ENCODE measurements around the gene POLA2. TPM values are rescaled to one million over a fixed set of nuclear protein-coding genes. Genes with fewer than 3 reads are reported as not detected.
A peak's percentile ranks its signal among the peaks of the same experiment; 100 is the strongest.

The POLA2 gene
- polyA plus RNA-seq (2013, experiment 1 of 2), result 26.9 TPM
- 25.7 TPM for polyA plus RNA-seq (2013, experiment 2 of 2)

- Histone ChIP-seq H3K4me1 (ENCODE audit: control insufficient read depth, insufficient read depth, low read length, poor library complexity, severe bottlenecking) (peaks cover 5% of the 10 kb centered on the region), H3K4me3 (ENCODE audit: extremely low read depth, insufficient read depth, low read length, poor library complexity, severe bottlenecking) (peak within 1 kb of the TSS; percentile 86), H3K36me3 (ENCODE audit: control insufficient read depth, insufficient read depth, low read length) (peaks cover 23% of the 10 kb centered on the region), H3K9me3 (ENCODE audit: control insufficient read depth, low read length) (no peaks in the 10 kb centered on the region), H3K27ac (ENCODE audit: low read depth, low read length, severe bottlenecking) (peak within 1 kb of the TSS; percentile 79)
- 1 to 2% methylated on average over 41 to 52 of the region's 66 CpGs for WGBS, 2 experiments (ENCODE audit: insufficient coverage in 2 of 2)
Measured at GRCh38 chr11:65261591-65262380, at the start of gene POLA2. TSS of gene POLA2 (plus strand) at chr11:65261962. CDS start at chr11:65262293, 331 bp downstream.

GRCh38 chr11:65212226-65212801 is 49.4 kb upstream of the POLA2 start:
- 75% methylated on average over 9 to 11 of the region's 13 CpGs for WGBS, 2 experiments (ENCODE audit: insufficient coverage in 2 of 2)
- peaks cover 51% of the 10 kb centered on the region for H3K36me3 ChIP-seq (ENCODE audit: control insufficient read depth, insufficient read depth, low read length)
- H3K4me3 ChIP-seq (ENCODE audit: extremely low read depth, insufficient read depth, low read length, poor library complexity, severe bottlenecking), result no peak overlapping the region
- peaks cover 11% of the 10 kb centered on the region for H3K4me1 ChIP-seq (ENCODE audit: control insufficient read depth, insufficient read depth, low read length, poor library complexity, severe bottlenecking)
- H3K9me3 ChIP-seq (ENCODE audit: control insufficient read depth, low read length), result no peaks in the 10 kb centered on the region
- H3K27ac ChIP-seq (ENCODE audit: low read depth, low read length, severe bottlenecking), result no peak overlapping the region

GRCh38 chr11:65213322-65214211 is 48.2 kb upstream of the POLA2 start:
- H3K27ac ChIP-seq (ENCODE audit: low read depth, low read length, severe bottlenecking), result no peak overlapping the region
- 70 to 75% methylated on average over 21 to 25 of the region's 26 CpGs for WGBS, 2 experiments (ENCODE audit: insufficient coverage in 2 of 2)

GRCh38 chr11:65214212-65214845 is 47.4 kb upstream of the POLA2 start:
- H3K4me1 ChIP-seq (ENCODE audit: control insufficient read depth, insufficient read depth, low read length, poor library complexity, severe bottlenecking), result peaks cover 11% of the 10 kb centered on the region
- peaks cover 31% of the 10 kb centered on the region for H3K36me3 ChIP-seq (ENCODE audit: control insufficient read depth, insufficient read depth, low read length)
- no peak overlapping the region for H3K27ac ChIP-seq (ENCODE audit: low read depth, low read length, severe bottlenecking)
- WGBS, 2 experiments (ENCODE audit: insufficient coverage in 2 of 2), result 87 to 90% methylated on average over 13 to 14 of the region's 16 CpGs
- no peaks in the 10 kb centered on the region for H3K9me3 ChIP-seq (ENCODE audit: control insufficient read depth, low read length)
- no peak overlapping the region for H3K4me3 ChIP-seq (ENCODE audit: extremely low read depth, insufficient read depth, low read length, poor library complexity, severe bottlenecking)

More at GRCh38 chr11:65213322-65214211, 48.2 kb upstream of the POLA2 start:
- H3K36me3 ChIP-seq (ENCODE audit: control insufficient read depth, insufficient read depth, low read length), result peaks cover 38% of the 10 kb centered on the region
- H3K4me1 ChIP-seq (ENCODE audit: control insufficient read depth, insufficient read depth, low read length, poor library complexity, severe bottlenecking), result peaks cover 11% of the 10 kb centered on the region
- H3K4me3 ChIP-seq (ENCODE audit: extremely low read depth, insufficient read depth, low read length, poor library complexity, severe bottlenecking), result no peak overlapping the region
- H3K9me3 ChIP-seq (ENCODE audit: control insufficient read depth, low read length), result no peaks in the 10 kb centered on the region

GRCh38 chr11:65215441-65216076 is 46.2 kb upstream of the POLA2 start:
- Histone ChIP-seq H3K9me3 (ENCODE audit: control insufficient read depth, low read length) (no peaks in the 10 kb centered on the region), H3K27ac (ENCODE audit: low read depth, low read length, severe bottlenecking) (no peak overlapping the region), H3K4me1 (ENCODE audit: control insufficient read depth, insufficient read depth, low read length, poor library complexity, severe bottlenecking) (peaks cover 11% of the 10 kb centered on the region), H3K36me3 (ENCODE audit: control insufficient read depth, insufficient read depth, low read length) (peaks cover 19% of the 10 kb centered on the region), H3K4me3 (ENCODE audit: extremely low read depth, insufficient read depth, low read length, poor library complexity, severe bottlenecking) (no peak overlapping the region)
- WGBS, 2 experiments (ENCODE audit: insufficient coverage in 2 of 2), result 96 to 98% methylated on average over 20 to 22 of the region's 24 CpGs

GRCh38 chr11:65216830-65217229 is 44.9 kb upstream of the POLA2 start:
- peaks cover 11% of the 10 kb centered on the region for H3K4me1 ChIP-seq (ENCODE audit: control insufficient read depth, insufficient read depth, low read length, poor library complexity, severe bottlenecking)
- peaks cover 7% of the 10 kb centered on the region for H3K36me3 ChIP-seq (ENCODE audit: control insufficient read depth, insufficient read depth, low read length)
- H3K4me3 ChIP-seq (ENCODE audit: extremely low read depth, insufficient read depth, low read length, poor library complexity, severe bottlenecking), result no peak overlapping the region
- H3K27ac ChIP-seq (ENCODE audit: low read depth, low read length, severe bottlenecking), result no peak overlapping the region
- no peaks in the 10 kb centered on the region for H3K9me3 ChIP-seq (ENCODE audit: control insufficient read depth, low read length)
- 98% methylated on average over 5 of the region's 6 CpGs; no CpG with 5 or more reads in 1 of the 2 experiments for WGBS, 2 experiments (ENCODE audit: insufficient coverage in 2 of 2)

- WGBS, 2 experiments (ENCODE audit: insufficient coverage in 2 of 2), result 96 to 100% methylated on average over 6 to 7 of the region's 19 CpGs
- H3K27ac ChIP-seq (ENCODE audit: low read depth, low read length, severe bottlenecking), result no peak overlapping the region
- no peak overlapping the region for H3K4me3 ChIP-seq (ENCODE audit: extremely low read depth, insufficient read depth, low read length, poor library complexity, severe bottlenecking)
- H3K9me3 ChIP-seq (ENCODE audit: control insufficient read depth, low read length), result no peaks in the 10 kb centered on the region
- peaks cover 6% of the 10 kb centered on the region for H3K4me1 ChIP-seq (ENCODE audit: control insufficient read depth, insufficient read depth, low read length, poor library complexity, severe bottlenecking)
- no peaks in the 10 kb centered on the region for H3K36me3 ChIP-seq (ENCODE audit: control insufficient read depth, insufficient read depth, low read length)
Measured at GRCh38 chr11:65217441-65218423, 44.0 kb upstream of the POLA2 start.

- H3K4me1 ChIP-seq (ENCODE audit: control insufficient read depth, insufficient read depth, low read length, poor library complexity, severe bottlenecking), result peaks cover 3% of the 10 kb centered on the region
- H3K36me3 ChIP-seq (ENCODE audit: control insufficient read depth, insufficient read depth, low read length), result no peaks in the 10 kb centered on the region
- 87 to 92% methylated on average over 6 to 9 of the region's 9 CpGs for WGBS, 2 experiments (ENCODE audit: insufficient coverage in 2 of 2)
- no peak overlapping the region for H3K27ac ChIP-seq (ENCODE audit: low read depth, low read length, severe bottlenecking)
- H3K4me3 ChIP-seq (ENCODE audit: extremely low read depth, insufficient read depth, low read length, poor library complexity, severe bottlenecking), result no peak overlapping the region
- H3K9me3 ChIP-seq (ENCODE audit: control insufficient read depth, low read length), result no peaks in the 10 kb centered on the region
Measured at GRCh38 chr11:65218446-65218845, 43.3 kb upstream of the POLA2 start.

GRCh38 chr11:65219930-65220213 is 41.9 kb upstream of the POLA2 start:
- Histone ChIP-seq H3K36me3 (ENCODE audit: control insufficient read depth, insufficient read depth, low read length) (no peaks in the 10 kb centered on the region), H3K4me3 (ENCODE audit: extremely low read depth, insufficient read depth, low read length, poor library complexity, severe bottlenecking) (no peak overlapping the region), H3K4me1 (ENCODE audit: control insufficient read depth, insufficient read depth, low read length, poor library complexity, severe bottlenecking) (peaks cover 3% of the 10 kb centered on the region), H3K27ac (ENCODE audit: low read depth, low read length, severe bottlenecking) (no peak overlapping the region), H3K9me3 (ENCODE audit: control insufficient read depth, low read length) (no peaks in the 10 kb centered on the region)
- WGBS, 2 experiments (ENCODE audit: insufficient coverage in 2 of 2), result 100% methylated on average over 2 of the region's 3 CpGs; no CpG with 5 or more reads in 1 of the 2 experiments
